Stimulated activated CD8-positive, alpha-beta memory T cell treated with anti-CD3 and anti-CD28 coated beads, Interleukin-2, amount 100 ng/mL, for 1 hour (primary cell): ENCODE results near the gene MRPL55.

ENCODE experiments used
- DNase-seq, 2 donors: peaks; one replicate each; pipeline ENCODE4 v3.0.0-alpha.2; 2020; ENCODE audit warnings: low read depth in 2 of 2

The MRPL55 gene

GRCh38 chr1:228070851-228071250, 38.2 kb downstream of the MRPL55 start:
- DNase-seq, result no peak

- DNase-seq, result no peak
Measured at GRCh38 chr1:228070173-228070572, 38.9 kb downstream of the MRPL55 start.

- no peak for DNase-seq
Measured at GRCh38 chr1:228068359-228068758, 40.7 kb downstream of the MRPL55 start.

- DNase-seq, result no peak
Measured at GRCh38 chr1:228066891-228067654, 42.0 kb downstream of the MRPL55 start.

- no peak for DNase-seq
Measured at GRCh38 chr1:228066416-228066815, 42.7 kb downstream of the MRPL55 start.

GRCh38 chr1:228065543-228066347, 43.4 kb downstream of the MRPL55 start:
- no peak for DNase-seq

GRCh38 chr1:228064741-228065542, 44.2 kb downstream of the MRPL55 start:
- no peak for DNase-seq

GRCh38 chr1:228064296-228064695, 44.8 kb downstream of the MRPL55 start:
- DNase-seq, result no peak

- no peak for DNase-seq
Measured at GRCh38 chr1:228063251-228064191, 45.6 kb downstream of the MRPL55 start.

GRCh38 chr1:228062812-228063211, 46.3 kb downstream of the MRPL55 start:
- no peak for DNase-seq

GRCh38 chr1:228062085-228062791, 46.9 kb downstream of the MRPL55 start:
- no peak for DNase-seq

- no peak for DNase-seq
Measured at GRCh38 chr1:228061411-228062084, 47.6 kb downstream of the MRPL55 start.

- no peak for DNase-seq
Measured at GRCh38 chr1:228060458-228061190, 48.5 kb downstream of the MRPL55 start.

- no peak for DNase-seq
Measured at GRCh38 chr1:228059634-228060457, 49.3 kb downstream of the MRPL55 start.

GRCh38 chr1:228058949-228059633, 50.0 kb downstream of the MRPL55 start:
- no peak for DNase-seq

- DNase-seq, result no peak
Measured at GRCh38 chr1:228058172-228058948, 50.7 kb downstream of the MRPL55 start.
